ENCODE data around the gene DLG2.
"Not testable (repeated sequence)": the region's sequence is repeated elsewhere in the genome, so short reads cannot be mapped to it uniquely, and the experiment has no call there.

DLG2 gene

DNA sequence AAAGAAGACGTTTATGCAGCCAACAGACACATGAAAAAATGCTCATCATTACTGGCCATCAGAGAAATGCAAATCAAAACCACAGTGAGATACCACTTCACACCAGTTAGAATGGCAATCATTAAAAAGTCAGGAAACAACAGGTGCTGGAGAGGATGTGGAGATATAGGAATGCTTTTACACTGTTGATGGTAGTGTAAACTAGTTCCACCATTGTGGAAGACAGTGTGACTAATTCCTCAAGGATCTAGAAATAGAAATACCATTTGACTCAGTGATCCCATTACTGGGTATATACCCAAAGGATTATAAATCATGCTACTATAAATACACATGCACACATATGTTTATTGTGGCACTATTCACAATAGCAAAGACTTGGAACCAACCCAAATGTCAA, 786.9 kb downstream of the DLG2 start:
- no CpG with 5 or more reads among the region's 1 CpG for WGBS
- not testable (repeated sequence) for H4K91ac ChIP-seq (ENCODE audit: low read length); H3K36me3 ChIP-seq (ENCODE audit: control insufficient read depth in 1 of 2, insufficient read depth in 2 of 2, low read depth in 1 of 2, low read length in 2 of 2)

DNA sequence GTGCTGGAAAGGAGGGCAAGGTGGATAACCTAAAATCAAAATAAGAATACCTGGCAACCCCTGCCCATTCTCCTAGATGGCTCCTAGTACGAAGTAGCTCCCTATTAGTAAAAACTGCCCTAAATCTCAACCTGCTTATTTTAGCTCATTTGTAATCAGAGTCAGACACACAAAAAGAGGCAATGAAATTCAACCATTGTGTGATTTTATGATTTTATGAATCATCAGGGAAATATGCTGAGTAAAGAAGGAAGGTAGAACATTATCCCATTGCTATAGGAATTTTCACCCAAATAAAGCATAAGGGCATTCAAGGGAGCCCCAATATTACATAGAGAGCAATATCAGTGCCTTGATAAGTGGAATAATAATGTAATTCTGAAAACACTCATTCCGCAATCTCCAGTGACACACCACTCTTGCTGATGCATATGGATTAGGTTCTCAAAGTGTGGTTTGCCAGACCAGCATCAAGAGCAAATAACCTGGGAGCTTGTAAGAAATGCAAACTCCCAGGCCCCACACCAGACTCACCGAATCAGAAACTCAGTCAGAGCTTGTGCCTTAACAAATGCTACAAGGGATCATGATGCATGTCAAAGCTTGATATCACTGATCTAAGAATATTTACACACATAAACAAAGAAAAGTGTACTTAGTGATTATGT, 789.6 kb downstream of the DLG2 start:
- no peak overlapping the region for H2BK120ac ChIP-seq (ENCODE audit: low read depth, low read length)
- no peak overlapping the region for H2BK15ac ChIP-seq (ENCODE audit: low read depth, poor library complexity, severe bottlenecking)
- no peaks in the 10 kb centered on the region for H3K27me3 ChIP-seq (ENCODE audit: control insufficient read depth in 1 of 2, insufficient read depth in 1 of 2, low read length in 2 of 2)
- no peak overlapping the region for H3K14ac ChIP-seq (ENCODE audit: low read length in 2 of 2)
- no peak overlapping the region for H2AK5ac ChIP-seq (ENCODE audit: low read length, severe bottlenecking)
- WGBS: 100% methylated on average over 1 of the region's 3 CpGs
- H3K4me3 ChIP-seq (ENCODE audit: insufficient read depth in 1 of 2, low read depth in 1 of 2, low read length in 2 of 2): no peak overlapping the region
- no peak overlapping the region for H2BK5ac ChIP-seq (ENCODE audit: low read depth, low read length, poor library complexity, severe bottlenecking)
- no peak overlapping the region for H2BK12ac ChIP-seq (ENCODE audit: low read length in 2 of 2)
- H4K8ac ChIP-seq (ENCODE audit: low read length): no peak overlapping the region
- H3K36me3 ChIP-seq (ENCODE audit: control insufficient read depth in 1 of 2, insufficient read depth in 2 of 2, low read depth in 1 of 2, low read length in 2 of 2): no peaks in the 10 kb centered on the region
- no peak overlapping the region for H3K4ac ChIP-seq (ENCODE audit: low read depth in 1 of 2, low read length in 2 of 2)
- no peak overlapping the region for H2AFZ ChIP-seq (ENCODE audit: low read depth, low read length)
- no peak overlapping the region for H3K18ac ChIP-seq (ENCODE audit: low read depth in 1 of 2, low read length in 2 of 2)
- no peak overlapping the region for H3K27ac ChIP-seq (ENCODE audit: low read length, poor library complexity, severe bottlenecking)
- no peak for DNase-seq
- H4K91ac ChIP-seq (ENCODE audit: low read length): no peak overlapping the region
- H3K79me1 ChIP-seq (replicated peaks; ENCODE audit: low read length, poor library complexity, severe bottlenecking): no peaks in the 10 kb centered on the region
- H3K4me2 ChIP-seq (ENCODE audit: low read length, poor library complexity, severe bottlenecking): no peak overlapping the region
- no peaks in the 10 kb centered on the region for H3K4me1 ChIP-seq (ENCODE audit: control insufficient read depth, insufficient read depth, low read depth, low read length)
- no peak overlapping the region for H3K9ac ChIP-seq (ENCODE audit: low read length)
- H3K23ac ChIP-seq (ENCODE audit: low read length in 2 of 2): no peak overlapping the region
- no peaks in the 10 kb centered on the region for H3K9me3 ChIP-seq (ENCODE audit: control insufficient read depth, low read length)

More for the DNA sequence above, 786.9 kb downstream of the DLG2 start:
- H4K8ac ChIP-seq (ENCODE audit: low read length); H3K9ac ChIP-seq (ENCODE audit: low read length); H3K14ac ChIP-seq (ENCODE audit: low read length in 2 of 2); H3K4me3 ChIP-seq (ENCODE audit: insufficient read depth in 1 of 2, low read depth in 1 of 2, low read length in 2 of 2); H2BK12ac ChIP-seq (ENCODE audit: low read length in 2 of 2); H3K4me2 ChIP-seq (ENCODE audit: low read length, poor library complexity, severe bottlenecking); H2BK15ac ChIP-seq (ENCODE audit: low read depth, poor library complexity, severe bottlenecking); H2BK5ac ChIP-seq (ENCODE audit: low read depth, low read length, poor library complexity, severe bottlenecking); H3K9me3 ChIP-seq (ENCODE audit: control insufficient read depth, low read length); H3K27me3 ChIP-seq (ENCODE audit: control insufficient read depth in 1 of 2, insufficient read depth in 1 of 2, low read length in 2 of 2); H3K79me1 ChIP-seq (replicated peaks; ENCODE audit: low read length, poor library complexity, severe bottlenecking); H2AFZ ChIP-seq (ENCODE audit: low read depth, low read length); H2AK5ac ChIP-seq (ENCODE audit: low read length, severe bottlenecking); H3K4me1 ChIP-seq (ENCODE audit: control insufficient read depth, insufficient read depth, low read depth, low read length); H3K27ac ChIP-seq (ENCODE audit: low read length, poor library complexity, severe bottlenecking); H3K4ac ChIP-seq (ENCODE audit: low read depth in 1 of 2, low read length in 2 of 2); H3K18ac ChIP-seq (ENCODE audit: low read depth in 1 of 2, low read length in 2 of 2); H3K23ac ChIP-seq (ENCODE audit: low read length in 2 of 2); DNase-seq; H2BK120ac ChIP-seq (ENCODE audit: low read depth, low read length): not testable (repeated sequence)

DNA sequence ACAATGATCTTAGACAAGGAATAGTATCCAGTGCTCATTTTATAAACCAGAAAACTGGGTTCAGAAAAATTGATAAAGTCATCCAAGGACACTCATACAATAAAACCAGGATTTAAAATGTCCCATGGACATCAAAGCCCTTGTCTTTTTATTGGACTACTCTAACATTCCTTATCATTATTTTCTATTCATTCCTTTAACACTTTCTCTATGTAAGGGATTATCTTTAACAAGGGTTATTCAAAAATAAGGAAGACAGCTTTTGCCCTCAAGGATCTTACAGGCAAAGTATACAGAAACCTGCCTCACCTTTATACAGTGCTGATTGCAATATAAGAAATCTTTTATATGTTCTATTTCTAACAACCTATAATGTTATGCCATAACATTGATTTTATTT, 790.8 kb downstream of the DLG2 start:
- Histone ChIP-seq H3K36me3 (ENCODE audit: control insufficient read depth in 1 of 2, insufficient read depth in 2 of 2, low read depth in 1 of 2, low read length in 2 of 2) (no peaks in the 10 kb centered on the region), H2AK5ac (ENCODE audit: low read length, severe bottlenecking) (no peak overlapping the region), H2BK5ac (ENCODE audit: low read depth, low read length, poor library complexity, severe bottlenecking) (no peak overlapping the region), H2BK12ac (ENCODE audit: low read length in 2 of 2) (no peak overlapping the region), H2BK15ac (ENCODE audit: low read depth, poor library complexity, severe bottlenecking) (no peak overlapping the region), H3K4ac (ENCODE audit: low read depth in 1 of 2, low read length in 2 of 2) (no peak overlapping the region), H2AFZ (ENCODE audit: low read depth, low read length) (no peak overlapping the region), H3K9me3 (ENCODE audit: control insufficient read depth, low read length) (no peaks in the 10 kb centered on the region), H3K27me3 (ENCODE audit: control insufficient read depth in 1 of 2, insufficient read depth in 1 of 2, low read length in 2 of 2) (no peaks in the 10 kb centered on the region), H3K14ac (ENCODE audit: low read length in 2 of 2) (no peak overlapping the region), H3K9ac (ENCODE audit: low read length) (no peak overlapping the region), H2BK120ac (ENCODE audit: low read depth, low read length) (no peak overlapping the region), H4K8ac (ENCODE audit: low read length) (no peak overlapping the region), H3K18ac (ENCODE audit: low read depth in 1 of 2, low read length in 2 of 2) (no peak overlapping the region), H3K4me3 (ENCODE audit: insufficient read depth in 1 of 2, low read depth in 1 of 2, low read length in 2 of 2) (no peak overlapping the region), H3K23ac (ENCODE audit: low read length in 2 of 2) (no peak overlapping the region), H3K4me2 (ENCODE audit: low read length, poor library complexity, severe bottlenecking) (no peak overlapping the region), H4K91ac (ENCODE audit: low read length) (no peak overlapping the region), H3K27ac (ENCODE audit: low read length, poor library complexity, severe bottlenecking) (no peak overlapping the region), H3K4me1 (ENCODE audit: control insufficient read depth, insufficient read depth, low read depth, low read length) (no peaks in the 10 kb centered on the region), H3K79me1 (replicated peaks; ENCODE audit: low read length, poor library complexity, severe bottlenecking) (no peaks in the 10 kb centered on the region)
- no peak for DNase-seq

DNA sequence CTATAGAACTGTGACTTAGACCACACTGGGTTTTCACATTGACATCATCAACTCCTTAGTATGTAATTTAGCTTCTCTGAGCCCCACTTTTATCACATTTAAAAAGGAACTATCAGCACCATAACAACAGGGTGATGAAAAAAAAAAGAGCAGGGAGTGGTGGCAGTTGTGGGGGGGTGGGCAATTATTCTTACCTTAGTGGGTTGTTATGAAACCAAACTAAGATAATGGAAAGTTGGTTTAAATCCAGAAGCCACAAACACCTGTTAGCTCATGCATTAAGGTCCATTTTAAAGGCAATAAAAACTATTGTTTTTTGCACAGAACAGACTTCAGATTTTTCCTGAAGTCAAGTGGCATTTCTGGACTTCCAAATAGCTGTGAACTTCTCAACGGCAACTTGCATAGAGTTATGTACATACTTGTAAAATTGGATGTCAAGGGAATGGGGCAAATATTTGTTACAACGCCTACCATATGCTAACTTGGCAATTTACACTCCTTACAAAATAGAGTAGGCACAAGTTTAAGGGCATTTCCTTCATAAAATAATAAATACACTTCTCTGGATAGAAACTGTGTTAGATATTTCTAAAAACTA, 793.6 kb downstream of the DLG2 start:
- no peaks in the 10 kb centered on the region for H3K36me3 ChIP-seq (ENCODE audit: control insufficient read depth in 1 of 2, insufficient read depth in 2 of 2, low read depth in 1 of 2, low read length in 2 of 2)
- H3K4me2 ChIP-seq (ENCODE audit: low read length, poor library complexity, severe bottlenecking): no peak overlapping the region
- no peaks in the 10 kb centered on the region for H3K27me3 ChIP-seq (ENCODE audit: control insufficient read depth in 1 of 2, insufficient read depth in 1 of 2, low read length in 2 of 2)
- H2AK5ac ChIP-seq (ENCODE audit: low read length, severe bottlenecking): no peak overlapping the region
- no peaks in the 10 kb centered on the region for H3K9me3 ChIP-seq (ENCODE audit: control insufficient read depth, low read length)
- no peak overlapping the region for H3K4ac ChIP-seq (ENCODE audit: low read depth in 1 of 2, low read length in 2 of 2)
- no peak overlapping the region for H2BK12ac ChIP-seq (ENCODE audit: low read length in 2 of 2)
- H3K14ac ChIP-seq (ENCODE audit: low read length in 2 of 2): no peak overlapping the region
- H3K79me1 ChIP-seq (replicated peaks; ENCODE audit: low read length, poor library complexity, severe bottlenecking): no peaks in the 10 kb centered on the region
- no peaks in the 10 kb centered on the region for H3K4me1 ChIP-seq (ENCODE audit: control insufficient read depth, insufficient read depth, low read depth, low read length)
- H3K23ac ChIP-seq (ENCODE audit: low read length in 2 of 2): no peak overlapping the region
- DNase-seq: no peak
- H2BK15ac ChIP-seq (ENCODE audit: low read depth, poor library complexity, severe bottlenecking): no peak overlapping the region
- no peak overlapping the region for H2BK5ac ChIP-seq (ENCODE audit: low read depth, low read length, poor library complexity, severe bottlenecking)
- no peak overlapping the region for H3K18ac ChIP-seq (ENCODE audit: low read depth in 1 of 2, low read length in 2 of 2)
- no peak overlapping the region for H4K91ac ChIP-seq (ENCODE audit: low read length)
- WGBS: no CpG with 5 or more reads among the region's 2 CpGs
- no peak overlapping the region for H3K27ac ChIP-seq (ENCODE audit: low read length, poor library complexity, severe bottlenecking)
- H2BK120ac ChIP-seq (ENCODE audit: low read depth, low read length): no peak overlapping the region
- H3K9ac ChIP-seq (ENCODE audit: low read length): no peak overlapping the region
- H3K4me3 ChIP-seq (ENCODE audit: insufficient read depth in 1 of 2, low read depth in 1 of 2, low read length in 2 of 2): no peak overlapping the region
- no peak overlapping the region for H4K8ac ChIP-seq (ENCODE audit: low read length)
- no peak overlapping the region for H2AFZ ChIP-seq (ENCODE audit: low read depth, low read length)

Data from mesenchymal stem cell (in vitro differentiated cells and primary cell).